Ovary (tissue), 3 donors: ENCODE measurements around the gene SPAG16.

ENCODE experiments used
- CTCF ChIP-seq, 3 donors: fragments of 450-650 bp in 2 of 3; fragments of 200-600 bp in 1 of 3; IDR thresholded peaks; one replicate each; pipeline versions ENCODE4 v1.5.1 to v1.8.0; 2016 to 2022; ENCODE audit warnings: antibody characterized with exemption in 3 of 3, mild to moderate bottlenecking in 1 of 3
- EP300 ChIP-seq: sonication (generic); formaldehyde crosslinking; IDR thresholded peaks from one replicate; pipeline ENCODE4 v1.6.1; 2017; ENCODE audit warnings: antibody characterized with exemption
- POLR2A ChIP-seq: fragments of 450-650 bp; IDR thresholded peaks from one replicate; pipeline ENCODE4 v1.6.1; 2017; ENCODE audit warnings: antibody characterized with exemption, mild to moderate bottlenecking, moderate library complexity
- donor health status: DM: no; HTN: no; CAD: no.

- TF ChIP-seq EP300 (no peak), CTCF (IDR thresholded peaks at IDR 0.05) (no peak), POLR2A (no peak)
Observed at GRCh38 chr2:213885485-213885884, 601.2 kb downstream of the SPAG16 start.
